Glutamatergic neuron (in vitro differentiated cells): Measurements from ENCODE around the gene CHCHD10. TPM values are rescaled to one million over a fixed set of nuclear protein-coding genes. Genes with fewer than 3 reads are reported as not detected.

Source experiments
- DNase-seq: peaks from one replicate; pipeline ENCODE4 v3.0.0; 2022
- H3K27ac Mint-ChIP-seq: one replicate; pipeline ENCODE4 v1.8.0; 2020; ENCODE audit warnings: mild to moderate bottlenecking, mixed read lengths, inconsistent platforms; ENCODE audit not compliant: unreplicated experiment
- H3K27me3 Mint-ChIP-seq: one replicate; pipeline ENCODE4 v1.8.0; 2020; ENCODE audit warnings: mild to moderate bottlenecking, moderate library complexity, mixed read lengths, inconsistent platforms; ENCODE audit not compliant: unreplicated experiment
- H3K36me3 Mint-ChIP-seq: one replicate; pipeline ENCODE4 v1.8.0; 2020; ENCODE audit warnings: mild to moderate bottlenecking, mixed read lengths, inconsistent platforms; ENCODE audit not compliant: unreplicated experiment
- H3K4me1 Mint-ChIP-seq: one replicate; pipeline ENCODE4 v1.8.0; 2020; ENCODE audit warnings: mild to moderate bottlenecking, low read depth, mixed read lengths, inconsistent platforms; ENCODE audit not compliant: unreplicated experiment
- H3K4me3 Mint-ChIP-seq: one replicate; pipeline ENCODE4 v1.8.0; 2020; ENCODE audit warnings: mild to moderate bottlenecking, mixed read lengths, inconsistent platforms; ENCODE audit not compliant: unreplicated experiment
- H3K9me3 Mint-ChIP-seq: one replicate; pipeline ENCODE4 v1.8.0; 2020; ENCODE audit warnings: mild to moderate bottlenecking, moderate library complexity, mixed read lengths, inconsistent platforms; ENCODE audit not compliant: unreplicated experiment
- total RNA-seq: library from RNA; stranded (reverse); fragmentation: NEBNext Ultra II Directional; extraction: Animal tissue kit (Norgen Biotek cat#: 25700); gene quantifications from one replicate; pipeline ENCODE4 v1.2.1, GENCODE V29; 2021; ENCODE audit not compliant: unreplicated experiment
- TF ChIP-seq, protein P1 (sequence below): fragments of 200-600 bp; sonication (generic); IDR thresholded peaks from one replicate; pipeline ENCODE4 v1.5.0; 2021; ENCODE audit not compliant: partially characterized antibody, unreplicated experiment

Gene CHCHD10
- total RNA-seq, 1 donor from 2014 or later: 35.9 TPM

DNA sequence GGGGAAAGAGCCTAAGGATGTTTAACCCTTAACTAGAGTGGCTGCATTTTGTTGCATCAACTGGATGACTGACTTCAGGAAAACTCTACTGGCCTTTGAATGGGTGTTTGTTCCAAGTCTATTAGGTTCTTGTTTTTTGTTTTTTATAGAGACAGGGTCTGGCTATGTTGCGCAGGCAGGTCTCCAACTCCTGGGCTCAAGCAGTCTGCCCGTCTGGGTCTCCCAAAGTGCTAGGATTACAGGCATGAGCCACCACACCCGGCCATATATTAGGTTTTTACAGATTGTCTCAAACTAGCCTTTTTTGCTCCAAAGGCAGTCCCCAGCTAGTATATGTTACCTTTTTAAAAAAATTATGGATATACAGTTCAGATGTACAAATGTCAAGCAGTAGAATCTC lies 20.1 kb upstream of the CHCHD10 start:
- Mint-ChIP-seq H3K27me3 (peaks cover 2% of the 10 kb centered on the region), H3K4me1 (peaks cover 35% of the 10 kb centered on the region), H3K36me3 (peaks cover 5% of the 10 kb centered on the region), H3K9me3 (peaks cover 8% of the 10 kb centered on the region), H3K4me3 (peak overlapping the region; percentile 96), H3K27ac (peak overlapping the region; percentile 95)
- TF ChIP-seq, protein P1, sequence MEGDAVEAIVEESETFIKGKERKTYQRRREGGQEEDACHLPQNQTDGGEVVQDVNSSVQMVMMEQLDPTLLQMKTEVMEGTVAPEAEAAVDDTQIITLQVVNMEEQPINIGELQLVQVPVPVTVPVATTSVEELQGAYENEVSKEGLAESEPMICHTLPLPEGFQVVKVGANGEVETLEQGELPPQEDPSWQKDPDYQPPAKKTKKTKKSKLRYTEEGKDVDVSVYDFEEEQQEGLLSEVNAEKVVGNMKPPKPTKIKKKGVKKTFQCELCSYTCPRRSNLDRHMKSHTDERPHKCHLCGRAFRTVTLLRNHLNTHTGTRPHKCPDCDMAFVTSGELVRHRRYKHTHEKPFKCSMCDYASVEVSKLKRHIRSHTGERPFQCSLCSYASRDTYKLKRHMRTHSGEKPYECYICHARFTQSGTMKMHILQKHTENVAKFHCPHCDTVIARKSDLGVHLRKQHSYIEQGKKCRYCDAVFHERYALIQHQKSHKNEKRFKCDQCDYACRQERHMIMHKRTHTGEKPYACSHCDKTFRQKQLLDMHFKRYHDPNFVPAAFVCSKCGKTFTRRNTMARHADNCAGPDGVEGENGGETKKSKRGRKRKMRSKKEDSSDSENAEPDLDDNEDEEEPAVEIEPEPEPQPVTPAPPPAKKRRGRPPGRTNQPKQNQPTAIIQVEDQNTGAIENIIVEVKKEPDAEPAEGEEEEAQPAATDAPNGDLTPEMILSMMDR: no peak
- no peak for DNase-seq

DNA sequence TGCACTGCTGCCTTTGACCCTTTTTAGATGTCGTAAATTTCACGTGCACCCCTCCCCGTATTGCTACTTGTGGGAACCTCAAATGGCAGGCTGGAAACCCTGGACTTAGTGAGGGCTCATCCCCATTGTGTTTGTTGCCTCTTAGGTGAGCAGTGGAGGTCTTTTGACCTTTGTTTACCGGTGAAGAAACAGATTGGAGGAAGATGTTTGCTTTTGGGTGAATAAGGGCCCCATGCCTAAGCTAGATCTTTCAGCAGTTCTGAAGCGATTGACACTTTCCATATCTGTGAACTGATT lies 19.8 kb upstream of the CHCHD10 start:
- peaks cover 1% of the 10 kb centered on the region for H3K36me3 Mint-ChIP-seq
- H3K27me3 Mint-ChIP-seq: peaks cover 2% of the 10 kb centered on the region
- no peak for DNase-seq
- H3K4me1 Mint-ChIP-seq: peaks cover 31% of the 10 kb centered on the region
- peaks cover 8% of the 10 kb centered on the region for H3K9me3 Mint-ChIP-seq
- peak overlapping the region; percentile 96 for H3K4me3 Mint-ChIP-seq
- peak overlapping the region; percentile 95 for H3K27ac Mint-ChIP-seq
- TF ChIP-seq, protein P1: no peak

DNA sequence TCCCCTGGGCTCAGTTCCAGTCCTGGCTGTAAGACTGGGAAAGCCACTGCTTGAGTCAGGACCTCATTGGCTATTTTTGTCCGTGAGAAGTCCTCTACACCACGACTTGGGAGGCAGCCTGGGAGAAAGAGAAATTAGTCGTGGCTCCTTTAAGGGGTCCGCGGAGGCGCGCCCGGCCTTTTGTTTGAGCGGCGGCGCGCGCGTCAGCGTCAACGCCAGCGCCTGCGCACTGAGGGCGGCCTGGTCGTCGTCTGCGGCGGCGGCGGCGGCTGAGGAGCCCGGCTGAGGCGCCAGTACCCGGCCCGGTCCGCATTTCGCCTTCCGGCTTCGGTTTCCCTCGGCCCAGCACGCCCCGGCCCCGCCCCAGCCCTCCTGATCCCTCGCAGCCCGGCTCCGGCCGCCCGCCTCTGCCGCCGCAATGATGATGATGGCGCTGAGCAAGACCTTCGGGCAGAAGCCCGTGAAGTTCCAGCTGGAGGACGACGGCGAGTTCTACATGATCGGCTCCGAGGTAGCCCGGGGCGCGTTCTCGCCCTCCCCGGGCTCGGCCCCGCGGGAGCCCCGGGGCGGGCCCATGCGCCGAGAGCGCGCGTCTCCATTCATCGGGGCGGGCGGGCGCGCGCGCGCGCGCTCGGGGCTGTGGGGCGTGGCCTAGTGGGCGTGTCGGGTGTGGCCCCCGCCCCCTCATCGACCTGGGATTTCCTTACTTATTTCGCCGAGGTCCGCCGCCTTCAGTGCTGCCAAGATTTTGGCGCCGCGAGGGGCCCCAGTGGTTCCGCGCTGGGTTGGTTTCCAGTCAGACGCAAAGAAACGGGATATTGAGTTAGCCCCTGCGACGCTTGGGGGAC lies 19.2 kb upstream of the CHCHD10 start, which contains the start of gene SMARCB1:
Gene SMARCB1, plus strand, starts transcription at position 215 of the 848 bp plus-strand sequence. Its CDS starts 204 bp downstream, at position 419.
- peak within 1 kb of the TSS; percentile 96 for H3K4me3 Mint-ChIP-seq
- H3K4me1 Mint-ChIP-seq: peaks cover 26% of the 10 kb centered on the region
- TF ChIP-seq, protein P1: no peak
- H3K9me3 Mint-ChIP-seq: peaks cover 8% of the 10 kb centered on the region
- peak; percentile 91 for DNase-seq
- peak within 1 kb of the TSS; percentile 95 for H3K27ac Mint-ChIP-seq
- H3K27me3 Mint-ChIP-seq: peaks cover 2% of the 10 kb centered on the region
- no peaks in the 10 kb centered on the region for H3K36me3 Mint-ChIP-seq

DNA sequence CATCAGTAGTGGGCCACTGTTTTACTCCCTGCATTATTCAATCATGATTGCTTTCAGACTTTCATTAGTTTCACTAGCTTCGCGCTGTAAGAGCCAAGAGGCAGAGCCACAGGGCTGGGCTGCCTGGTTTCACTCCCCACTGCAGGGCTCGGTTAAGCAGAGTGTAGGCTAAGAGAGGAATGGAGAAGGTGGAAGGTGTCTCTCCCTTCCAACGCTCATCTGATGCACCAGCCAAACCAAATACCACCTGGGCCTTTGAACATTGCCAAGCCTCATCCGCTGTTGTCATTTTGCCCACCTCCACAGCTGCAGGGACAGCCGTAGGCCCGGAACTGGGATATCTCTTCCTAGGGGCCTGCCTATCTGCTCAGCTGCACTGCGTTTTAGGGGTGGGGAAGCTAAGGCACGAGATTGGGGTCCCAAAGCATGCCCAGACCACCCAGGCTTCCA lies 18.5 kb upstream of the CHCHD10 start:
- Mint-ChIP-seq H3K36me3 (no peaks in the 10 kb centered on the region), H3K27ac (peak overlapping the region; percentile 92), H3K27me3 (peaks cover 4% of the 10 kb centered on the region), H3K4me1 (peaks cover 22% of the 10 kb centered on the region), H3K9me3 (peaks cover 6% of the 10 kb centered on the region), H3K4me3 (peak overlapping the region; percentile 84)
- TF ChIP-seq, protein P1: no peak
- peak; percentile 13 for DNase-seq

GRCh38 chr22:23784215-23784732 lies 16.5 kb upstream of the CHCHD10 start:
- no peak for DNase-seq

More at GRCh38 chr22:23784215-23784732, 16.5 kb upstream of the CHCHD10 start:
- H3K27me3 Mint-ChIP-seq: peaks cover 12% of the 10 kb centered on the region
- H3K4me3 Mint-ChIP-seq: no peak overlapping the region
- TF ChIP-seq, protein P1: no peak
- no peak overlapping the region for H3K27ac Mint-ChIP-seq
- H3K4me1 Mint-ChIP-seq: peaks cover 14% of the 10 kb centered on the region
- peaks cover 7% of the 10 kb centered on the region for H3K9me3 Mint-ChIP-seq
- peaks cover 3% of the 10 kb centered on the region for H3K36me3 Mint-ChIP-seq
